Keratinocyte (primary cell): ENCODE data around the gene IFNG-AS1. TPM values are rescaled to one million over a fixed set of nuclear protein-coding genes. Genes with fewer than 3 reads are reported as not detected.
A peak's percentile ranks its signal among the peaks of the same experiment; 100 is the strongest.

Experiments used
- DNase-seq: peaks from one replicate; pipeline ENCODE4 v3.0.0-alpha.2; 2011; ENCODE audit warnings: low read depth, missing footprints, low spot score
- FAIRE-seq: peaks from 2 replicates; lab custom pipeline; 2011; peaks lifted over from hg19 to GRCh38; lab: Jason Lieb, UNC
- H2AFZ ChIP-seq: 2 replicates; pipeline ENCODE4 v1.6.0; 2012; ENCODE audit warnings: low read length, control low read depth, inconsistent platforms; ENCODE audit not compliant: control insufficient read depth
- H3K27ac ChIP-seq: 2 replicates; pipeline ENCODE4 v1.5.1; 2011; ENCODE audit warnings: low read length; ENCODE audit not compliant: control insufficient read depth, insufficient read depth
- H3K27me3 ChIP-seq: 3 replicates; pipeline ENCODE4 v1.6.0; 2011; ENCODE audit warnings: low read length; ENCODE audit not compliant: control insufficient read depth, insufficient read depth; ENCODE audit errors: extremely low read depth
- H3K36me3 ChIP-seq, 2 experiments: 2 replicates in 1 of 2; 3 replicates in 1 of 2; pipeline ENCODE4 v1.5.1; 2011; ENCODE audit warnings: low read length in 2 of 2, mild to moderate bottlenecking in 1 of 2; ENCODE audit not compliant: control insufficient read depth in 2 of 2, insufficient read depth in 2 of 2; ENCODE audit errors: extremely low read depth in 1 of 2
- H3K4me1 ChIP-seq: 3 replicates; pipeline ENCODE4 v1.5.1; 2011; ENCODE audit warnings: low read length; ENCODE audit not compliant: control insufficient read depth, insufficient read depth; ENCODE audit errors: extremely low read depth
- H3K4me2 ChIP-seq: 3 replicates; pipeline ENCODE4 v1.6.0; 2011; ENCODE audit warnings: low read depth, low read length; ENCODE audit not compliant: control insufficient read depth, insufficient read depth; ENCODE audit errors: extremely low read depth
- H3K4me3 ChIP-seq, 3 experiments: fragments of 200-600 bp in 1 of 3; sonication (generic) in 1 of 3; 2 replicates in 2 of 3; 3 replicates in 1 of 3; pipeline ENCODE4 v1.5.1; 2011 to 2016; ENCODE audit warnings: low read length in 3 of 3, mild to moderate bottlenecking in 3 of 3, control low read depth in 2 of 3, inconsistent platforms in 1 of 3, low read depth in 1 of 3, mixed read lengths in 1 of 3, mixed run types in 1 of 3, moderate library complexity in 1 of 3; ENCODE audit not compliant: control insufficient read depth in 2 of 3, insufficient read depth in 2 of 3; ENCODE audit errors: extremely low read depth in 1 of 3
- H3K79me2 ChIP-seq: 2 replicates; pipeline ENCODE4 v1.6.0; 2012; ENCODE audit warnings: low read length; ENCODE audit not compliant: control insufficient read depth, insufficient read depth
- H3K9ac ChIP-seq: 3 replicates; pipeline ENCODE4 v1.6.0; 2011; ENCODE audit warnings: low read length; ENCODE audit not compliant: control insufficient read depth, insufficient read depth; ENCODE audit errors: extremely low read depth
- H3K9me1 ChIP-seq: 3 replicates; pipeline ENCODE4 v1.6.0; 2011; ENCODE audit warnings: low read length; ENCODE audit not compliant: control insufficient read depth, insufficient read depth; ENCODE audit errors: extremely low read depth
- H3K9me3 ChIP-seq: 2 replicates; pipeline ENCODE4 v1.5.1; 2012; ENCODE audit warnings: low read depth, low read length; ENCODE audit not compliant: control insufficient read depth
- H4K20me1 ChIP-seq: 3 replicates; pipeline ENCODE4 v1.6.0; 2011; ENCODE audit warnings: low read length; ENCODE audit not compliant: control insufficient read depth, insufficient read depth; ENCODE audit errors: extremely low read depth
- CTCF ChIP-seq, 3 experiments: IDR thresholded peaks in 1 of 3; conservative IDR thresholded peaks in 1 of 3; optimal IDR thresholded peaks in 1 of 3; 2 replicates in 2 of 3; 3 replicates in 1 of 3; pipeline versions ENCODE3 to v1.5.1; 2011; ENCODE audit warnings: low read length in 3 of 3, mild to moderate bottlenecking in 3 of 3, moderate library complexity in 2 of 3, control low read depth in 1 of 3, inconsistent platforms in 1 of 3; ENCODE audit not compliant: insufficient read depth in 2 of 3; ENCODE audit errors: extremely low read depth in 1 of 3
- EZH2 ChIP-seq: IDR thresholded peaks from one replicate; pipeline ENCODE4 v1.6.1; 2012; ENCODE audit warnings: inconsistent platforms, mild to moderate bottlenecking, low read length, moderate library complexity
- dilution Hi-C: fragments of 300-500 bp; cut with MboI; formaldehyde crosslinking; loops from one replicate; pipeline ENCODE4 v1.7.0; 2020; ENCODE audit warnings: low sequenced_read_pairs; ENCODE audit not compliant: extremely low pct_ligation_motif_present
- polyA plus RNA-seq, 5 experiments: library from polyadenylated mRNA; depleted of rRNA in 3 of 5; stranded (reverse) in 3 of 5; stranded (forward) in 1 of 5; unstranded in 1 of 5; fragments of >200 nt; gene quantifications; 1 replicate in 1 of 5; 2 replicates in 3 of 5; 3 replicates in 1 of 5; pipeline versions ENCODE4 v1.2.1 to v1.2.3, GENCODE V29; 2011 to 2012; ENCODE audit warnings: missing spikeins in 2 of 5, low read depth in 1 of 5, low replicate concordance in 1 of 5

The IFNG-AS1 gene
- polyA plus RNA-seq, 1 donor (not counting 4 experiments of a cell fraction or from before 2014, with no cell fraction given), result not detected

- Histone ChIP-seq H3K9me1 (no peaks in the 10 kb centered on the region), H3K27ac (peak overlapping the region; percentile 42), H3K9me3 (no peaks in the 10 kb centered on the region), H2AFZ (peak overlapping the region; percentile 53), H3K4me3 (no peak overlapping the region), H3K79me2 (no peaks in the 10 kb centered on the region), H3K4me1 (peaks cover 13% of the 10 kb centered on the region), H3K9ac (no peak overlapping the region), H4K20me1 (no peaks in the 10 kb centered on the region), H3K4me2 (no peak overlapping the region), H3K27me3 (no peaks in the 10 kb centered on the region), H3K36me3 (no peaks in the 10 kb centered on the region)
- dilution Hi-C loops, result no loop called here
- TF ChIP-seq CTCF (optimal IDR thresholded peaks at IDR 0.05 in 1 of 3, IDR thresholded peaks at IDR 0.05 in 1 of 3, conservative IDR thresholded peaks at IDR 0.05 in 1 of 3; ENCODE audit: extremely low read depth in 1 of 3, insufficient read depth in 2 of 3, low read length in 3 of 3), result no peak
- no peak for TF ChIP-seq EZH2
- FAIRE-seq, result peak; percentile 65
- DNase-seq, result peak; percentile 35
These were observed 7.7 kb upstream of the IFNG-AS1 start for GRCh38 chr12:67981287-67982162.

GRCh38 chr12:67982164-67982563 is 7.1 kb upstream of the IFNG-AS1 start:
- no peaks in the 10 kb centered on the region for H3K79me2 ChIP-seq
- no peaks in the 10 kb centered on the region for H3K9me1 ChIP-seq
- H3K36me3 ChIP-seq, result no peaks in the 10 kb centered on the region
- DNase-seq (no peak), FAIRE-seq (no peak)
- no peak overlapping the region for H3K27ac ChIP-seq
- no peaks in the 10 kb centered on the region for H3K9me3 ChIP-seq
- H3K4me2 ChIP-seq, result no peak overlapping the region
- H3K4me3 ChIP-seq, result no peak overlapping the region
- peaks cover 13% of the 10 kb centered on the region for H3K4me1 ChIP-seq
- TF ChIP-seq CTCF (optimal IDR thresholded peaks at IDR 0.05 in 1 of 3, IDR thresholded peaks at IDR 0.05 in 1 of 3, conservative IDR thresholded peaks at IDR 0.05 in 1 of 3; ENCODE audit: extremely low read depth in 1 of 3, insufficient read depth in 2 of 3, low read length in 3 of 3) (no peak), EZH2 (no peak)
- H3K27me3 ChIP-seq, result no peaks in the 10 kb centered on the region
- dilution Hi-C loops, result no loop called here
- H2AFZ ChIP-seq, result no peak overlapping the region
- no peaks in the 10 kb centered on the region for H4K20me1 ChIP-seq
- no peak overlapping the region for H3K9ac ChIP-seq
